HepG2 (cell line): ENCODE measurements around the gene DAB2IP. TPM values are rescaled to one million over a fixed set of nuclear protein-coding genes. Genes with fewer than 3 reads are reported as not detected.

Source experiments
- ATAC-seq: fragments of 200-7000 bp; cut with Tn5 transposase; 3 replicates; pipeline ENCODE4 v1.9.1; 2020; ENCODE audit warnings: mild to moderate bottlenecking, moderate library complexity
- BruUV-seq: library from RNA; stranded (reverse); fragments of 400-500 nt; replicated peaks from 2 replicates; lab custom pipeline; 2021; lab: Mats Ljungman, UMichigan
- CTCF ChIA-PET: fragments of 300-600 bp; formaldehyde crosslinking; extraction: SDS; loops from one replicate; lab custom pipeline; 2021; ENCODE audit warnings: low total read pairs, inconsistent platforms, low intra/inter-chr PET ratio; lab: Yijun Ruan, JAX
- POLR2A ChIA-PET: fragments of 350-600 bp; sonication (Branson Sonifier 250); formaldehyde crosslinking; loops from one replicate; lab custom pipeline; 2020; ENCODE audit warnings: antibody characterized with exemption, inconsistent platforms; lab: Yijun Ruan, JAX
- DNase-seq: peaks from one replicate; pipeline ENCODE4 v3.0.0-alpha.2; 2015; ENCODE audit warnings: low spot score
- FAIRE-seq: peaks from 3 replicates; lab custom pipeline; 2011; peaks lifted over from hg19 to GRCh38; lab: Jason Lieb, UNC
- H2AFZ ChIP-seq: one replicate; pipeline ENCODE4 v1.6.1; 2011; ENCODE audit warnings: low read length, inconsistent platforms
- H3K27ac ChIP-seq: fragments of 300-600 bp; 3 replicates; pipeline ENCODE4 v1.8.0; 2011; ENCODE audit warnings: mixed run types, mild to moderate bottlenecking, mixed read lengths, low read length, inconsistent platforms; ENCODE audit not compliant: insufficient read depth; ENCODE audit errors: extremely low read length
- H3K27me3 ChIP-seq, 2 experiments: fragments of 200-600 bp in 1 of 2; 2 replicates in 1 of 2; 3 replicates in 1 of 2; pipeline versions ENCODE4 v1.6.0 to v1.8.0; 2011; ENCODE audit warnings: low read length in 2 of 2, mild to moderate bottlenecking in 2 of 2, moderate library complexity in 2 of 2, inconsistent platforms in 1 of 2; ENCODE audit not compliant: insufficient read depth in 2 of 2, control insufficient read depth in 1 of 2
- H3K36me3 ChIP-seq, 2 experiments: fragments of 200-600 bp in 1 of 2; replicated peaks in 1 of 2; 2 replicates in 1 of 2; 3 replicates in 1 of 2; pipeline versions ENCODE4 v1.5.1 to v1.8.0; 2011; ENCODE audit warnings: low read length in 2 of 2, inconsistent platforms in 1 of 2; ENCODE audit not compliant: insufficient read depth in 2 of 2, control insufficient read depth in 1 of 2
- H3K4me1 ChIP-seq: 2 replicates; pipeline ENCODE4 v1.5.1; 2012; ENCODE audit warnings: low read length, inconsistent platforms; ENCODE audit not compliant: insufficient read depth
- H3K4me2 ChIP-seq: 2 replicates; pipeline ENCODE4 v1.6.0; 2011; ENCODE audit warnings: low read depth, low read length, inconsistent platforms
- H3K4me3 ChIP-seq, 3 experiments: fragments of 200-600 bp in 1 of 3; sonication (generic), shearing (Covaris generic) in 1 of 3; replicated peaks in 1 of 3; 2 replicates each; pipeline ENCODE4 v1.5.1; 2011 to 2016; ENCODE audit warnings: low read length in 3 of 3, inconsistent platforms in 2 of 3, low read depth in 2 of 3, mild to moderate bottlenecking in 2 of 3, control low read depth in 1 of 3, mixed read lengths in 1 of 3; ENCODE audit not compliant: insufficient read depth in 1 of 3
- H3K79me2 ChIP-seq: one replicate; pipeline ENCODE4 v1.6.1; 2011; ENCODE audit warnings: low read length, inconsistent platforms; ENCODE audit not compliant: insufficient read depth
- H3K9ac ChIP-seq: 2 replicates; pipeline ENCODE4 v1.6.0; 2011; ENCODE audit warnings: mild to moderate bottlenecking, low read depth, low read length, inconsistent platforms; ENCODE audit not compliant: insufficient read depth
- H3K9me3 ChIP-seq: 2 replicates; pipeline ENCODE4 v1.5.1; 2012; ENCODE audit warnings: mild to moderate bottlenecking, low read length
- H4K20me1 ChIP-seq: 2 replicates; pipeline ENCODE4 v1.6.0; 2011; ENCODE audit warnings: inconsistent platforms, mild to moderate bottlenecking, low read length, moderate library complexity; ENCODE audit not compliant: insufficient read depth
- JUN ChIP-seq: sonication (generic); formaldehyde crosslinking; IDR thresholded peaks from 2 replicates; pipeline ENCODE4 v1.4.0; 2020; ENCODE audit warnings: mild to moderate bottlenecking, missing genetic modification reagents
- MEIS1 ChIP-seq: sonication (generic); formaldehyde crosslinking; IDR thresholded peaks from 2 replicates; pipeline ENCODE4 v1.9.0; 2021; ENCODE audit warnings: mild to moderate bottlenecking, missing genetic modification reagents, moderate library complexity, borderline replicate concordance
- MEIS2 ChIP-seq: sonication (generic); formaldehyde crosslinking; IDR thresholded peaks from 2 replicates; pipeline ENCODE4 v1.9.0; 2021; ENCODE audit warnings: mild to moderate bottlenecking, missing genetic modification reagents
- TEAD3 ChIP-seq: optimal IDR thresholded peaks from 2 replicates; pipeline ENCODE3; 2016; ENCODE audit warnings: borderline replicate concordance
- ZMYM3 ChIP-seq: sonication (generic); formaldehyde crosslinking; IDR thresholded peaks from 2 replicates; pipeline ENCODE4 v1.5.1; 2020; ENCODE audit warnings: mild to moderate bottlenecking, missing genetic modification reagents
- ZNF12 ChIP-seq: sonication (generic); formaldehyde crosslinking; IDR thresholded peaks from 2 replicates; pipeline ENCODE4 v1.5.0; 2020; ENCODE audit warnings: missing genetic modification reagents
- ZNF34 ChIP-seq: sonication (generic); formaldehyde crosslinking; IDR thresholded peaks from 2 replicates; pipeline ENCODE4 v1.4.0; 2020; ENCODE audit warnings: mild to moderate bottlenecking, missing genetic modification reagents, borderline replicate concordance
- ZNF629 ChIP-seq: sonication (generic); formaldehyde crosslinking; conservative IDR thresholded peaks from 2 replicates; pipeline ENCODE4 v1.5.0; 2020; ENCODE audit warnings: missing genetic modification reagents
- WGBS: methylation state at CpG from one replicate; pipeline ENCODE4 v1.1.6; 2017; ENCODE audit warnings: low lambda C conversion rate; 5-methylcytosine and 5-hydroxymethylcytosine counted together
- in situ Hi-C: cut with HindIII; loops from 2 replicates; pipeline ENCODE4 v1.10.0; 2017; ENCODE audit warnings: low pct_unique_long_range_greater_than_20kb; ENCODE audit not compliant: extremely low pct_ligation_motif_present
- intact Hi-C: fragments of 100-400 bp; cut with micrococcal nuclease; formaldehyde crosslinking; loops from one replicate; pipeline ENCODE4 v1.10.0; 2022; ENCODE audit not compliant: unreplicated experiment
- polyA plus RNA-seq, 8 experiments: library from polyadenylated mRNA; depleted of rRNA in 3 of 8; stranded (reverse) in 7 of 8; unstranded in 1 of 8; fragments of >200 nt; fragmentation: Illumina TruSeq in 4 of 8; extraction: Trizol in 4 of 8; gene quantifications; 2 replicates each; pipeline versions ENCODE4 v1.2.1 to v1.2.3, GENCODE V29; 2011 to 2016; ENCODE audit warnings: low read depth in 4 of 8, missing spikeins in 1 of 8, mixed read lengths in 1 of 8; ENCODE audit not compliant: insufficient read depth in 1 of 8
- total RNA-seq, 5 experiments: library from RNA; depleted of rRNA; stranded (reverse); fragments of >200 nt; fragmentation: Illumina TruSeq; extraction: Trizol; gene quantifications; 2 replicates each; pipeline ENCODE4 v1.2.3, GENCODE V29; 2016; ENCODE audit warnings: low read depth in 1 of 5
- TF ChIP-seq, protein P1 (sequence below): sonication (generic); formaldehyde crosslinking; IDR thresholded peaks from 2 replicates; pipeline ENCODE4 v1.4.0; 2020; ENCODE audit warnings: mild to moderate bottlenecking, missing genetic modification reagents
- TF ChIP-seq, protein P2 (sequence below), 2 experiments: sonication (generic) in 1 of 2; formaldehyde crosslinking in 1 of 2; IDR thresholded peaks; 2 replicates each; pipeline versions ENCODE4 v1.4.0 to v1.6.1; 2018 to 2020; ENCODE audit warnings: missing genetic modification reagents in 2 of 2, borderline replicate concordance in 1 of 2, low read depth in 1 of 2, mild to moderate bottlenecking in 1 of 2, missing biosample characterization in 1 of 2

The DAB2IP gene
- total and polyA plus RNA-seq, 2 of the 13 experiments (the other 11 are each of a cell fraction or from before 2014, with no cell fraction given) = 25.3 to 37.9 TPM

DNA sequence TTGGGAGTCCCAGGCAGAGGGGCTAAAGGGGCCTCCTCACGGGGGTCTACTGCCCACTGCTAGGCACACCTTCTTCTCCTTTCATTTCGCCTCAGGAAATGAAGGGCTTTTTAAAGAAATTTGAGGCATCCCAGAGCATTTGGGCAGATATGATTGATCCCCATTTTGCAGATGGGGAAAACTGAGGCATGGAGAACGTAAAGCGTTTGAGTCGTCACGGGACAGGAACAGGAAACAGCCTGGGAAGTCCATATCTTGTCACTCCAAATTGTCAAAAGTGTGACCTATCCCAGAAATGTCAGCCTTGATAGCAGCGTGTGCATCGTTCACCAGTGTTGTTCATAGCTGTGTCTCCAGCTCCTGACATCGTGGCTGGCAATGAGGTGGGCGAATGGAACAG lies 98.2 kb downstream of the DAB2IP start:
- Histone ChIP-seq H3K9me3 (no peaks in the 10 kb centered on the region), H3K27me3 (no peaks in the 10 kb centered on the region), H3K4me2 (peak overlapping the region; percentile 70), H3K79me2 (peaks cover 68% of the 10 kb centered on the region), H4K20me1 (no peaks in the 10 kb centered on the region), H3K4me3 (peak overlapping the region in 1 of 3 experiments; percentile 58; a peak in 2 of 6 replicates), H2AFZ (no peak overlapping the region), H3K27ac (peak overlapping the region; percentile 91), H3K9ac (peak overlapping the region; percentile 67), H3K4me1 (peaks cover 84% of the 10 kb centered on the region), H3K36me3 (peaks cover 10 to 32% of the 10 kb centered on the region in 2 experiments)
- CTCF ChIA-PET = no interaction called here
- ATAC-seq = no peak
- intact Hi-C loops (loop anchor here (1.0 to 10.0 kb wide), 2 partner anchors 16 to 75 kb away; no protein-coding TSS in a partner anchor), in situ Hi-C loops (loop anchor here (10.0 to 25.0 kb wide), 2 partner anchors 115 to 238 kb away; no protein-coding TSS in a partner anchor)
- POLR2A ChIA-PET = interaction anchor here (1.4 to 4.0 kb wide), 3 partner anchors 10 to 15 kb away, joined by 5 to 49 read pairs (median 28); no protein-coding TSS in a partner anchor
- no TSS peak for BruUV-seq
- FAIRE-seq = no peak
- no peak for DNase-seq
- peak; percentile 22; the same call in 1 of the 2 replicates for TF ChIP-seq MEIS1 (CRISPR knock-in tag)
- peak; percentile 60 for TF ChIP-seq ZMYM3 (CRISPR knock-in tag)
- no peak for TF ChIP-seq TEAD3 (CRISPR knock-in tag)
- TF ChIP-seq ZNF629 = peak; percentile 97
- 0 out of 2 replicates have a peak, but pooled peaks have one; percentile 27 for TF ChIP-seq ZNF34 (CRISPR knock-in tag)
- no peak for TF ChIP-seq MEIS2 (CRISPR knock-in tag)
- TF ChIP-seq ZNF12 (CRISPR knock-in tag) = no peak
- TF ChIP-seq, protein P1, sequence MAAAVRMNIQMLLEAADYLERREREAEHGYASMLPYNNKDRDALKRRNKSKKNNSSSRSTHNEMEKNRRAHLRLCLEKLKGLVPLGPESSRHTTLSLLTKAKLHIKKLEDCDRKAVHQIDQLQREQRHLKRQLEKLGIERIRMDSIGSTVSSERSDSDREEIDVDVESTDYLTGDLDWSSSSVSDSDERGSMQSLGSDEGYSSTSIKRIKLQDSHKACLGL (CRISPR knock-in tag) = no peak
- TF ChIP-seq, protein P2, sequence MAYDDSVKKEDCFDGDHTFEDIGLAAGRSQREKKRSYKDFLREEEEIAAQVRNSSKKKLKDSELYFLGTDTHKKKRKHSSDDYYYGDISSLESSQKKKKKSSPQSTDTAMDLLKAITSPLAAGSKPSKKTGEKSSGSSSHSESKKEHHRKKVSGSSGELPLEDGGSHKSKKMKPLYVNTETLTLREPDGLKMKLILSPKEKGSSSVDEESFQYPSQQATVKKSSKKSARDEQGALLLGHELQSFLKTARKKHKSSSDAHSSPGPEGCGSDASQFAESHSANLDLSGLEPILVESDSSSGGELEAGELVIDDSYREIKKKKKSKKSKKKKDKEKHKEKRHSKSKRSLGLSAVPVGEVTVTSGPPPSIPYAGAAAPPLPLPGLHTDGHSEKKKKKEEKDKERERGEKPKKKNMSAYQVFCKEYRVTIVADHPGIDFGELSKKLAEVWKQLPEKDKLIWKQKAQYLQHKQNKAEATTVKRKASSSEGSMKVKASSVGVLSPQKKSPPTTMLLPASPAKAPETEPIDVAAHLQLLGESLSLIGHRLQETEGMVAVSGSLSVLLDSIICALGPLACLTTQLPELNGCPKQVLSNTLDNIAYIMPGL (CRISPR knock-in tag; IDR thresholded peaks at IDR 0.05; ENCODE audit: borderline replicate concordance in 1 of 2, low read depth in 1 of 2) = 0 out of 4 replicates have a peak, but pooled peaks of 1 of the 2 experiments have one; percentile 5
- TF ChIP-seq JUN (CRISPR knock-in tag) = 0 out of 2 replicates have a peak, but pooled peaks have one; percentile 6
- over 99% methylated on average over 8 of the region's 10 CpGs for WGBS
